Measurements from ENCODE around the gene OR51B2. TPM values are rescaled to one million over a fixed set of nuclear protein-coding genes. Genes with fewer than 3 reads are reported as not detected.

OR51B2 gene
- total RNA-seq, 1 donor from 2014 or later = 0.56 TPM

DNA sequence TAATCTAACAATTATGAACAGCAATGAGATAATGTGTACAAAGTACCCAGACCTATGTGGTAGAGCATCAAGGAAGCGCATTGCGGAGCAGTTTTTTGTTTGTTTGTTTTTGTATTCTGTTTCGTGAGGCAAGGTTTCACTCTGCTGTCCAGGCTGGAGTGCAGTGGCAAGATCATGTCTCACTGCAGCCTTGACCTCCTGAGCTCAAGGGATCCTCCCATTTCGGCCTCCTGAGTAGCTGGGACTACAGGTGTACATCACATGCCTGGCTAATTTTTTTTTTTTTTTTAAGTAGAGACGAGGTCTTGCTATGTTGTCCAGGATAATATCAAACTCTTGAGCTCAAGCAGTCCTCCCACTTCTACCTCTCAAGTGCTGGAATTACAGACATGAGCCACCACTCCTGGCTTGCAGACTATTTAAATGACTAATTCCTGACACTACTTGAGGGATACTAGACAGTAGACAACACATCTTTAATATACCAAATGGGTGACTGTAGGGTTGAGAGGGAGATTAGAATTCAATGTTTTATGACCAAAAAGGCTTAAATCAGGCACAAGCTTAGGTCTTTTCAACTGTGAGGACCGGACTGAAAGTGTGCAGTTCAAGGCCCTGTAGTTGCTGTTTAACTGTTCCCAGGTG, 35.1 kb downstream of the OR51B2 start:
- Mint-ChIP-seq H3K4me1 (no peaks in the 10 kb centered on the region), H3K9me3 (peaks cover 4% of the 10 kb centered on the region), H3K27me3 (ENCODE audit: low read depth) (no peaks in the 10 kb centered on the region), H3K36me3 (no peaks in the 10 kb centered on the region), H3K27ac (no peak overlapping the region), H3K4me3 (no peak overlapping the region)
- no peak for DNase-seq (ENCODE audit: low spot score in 2 of 2, unreplicated experiment in 2 of 2)
- TF ChIP-seq, protein P1, sequence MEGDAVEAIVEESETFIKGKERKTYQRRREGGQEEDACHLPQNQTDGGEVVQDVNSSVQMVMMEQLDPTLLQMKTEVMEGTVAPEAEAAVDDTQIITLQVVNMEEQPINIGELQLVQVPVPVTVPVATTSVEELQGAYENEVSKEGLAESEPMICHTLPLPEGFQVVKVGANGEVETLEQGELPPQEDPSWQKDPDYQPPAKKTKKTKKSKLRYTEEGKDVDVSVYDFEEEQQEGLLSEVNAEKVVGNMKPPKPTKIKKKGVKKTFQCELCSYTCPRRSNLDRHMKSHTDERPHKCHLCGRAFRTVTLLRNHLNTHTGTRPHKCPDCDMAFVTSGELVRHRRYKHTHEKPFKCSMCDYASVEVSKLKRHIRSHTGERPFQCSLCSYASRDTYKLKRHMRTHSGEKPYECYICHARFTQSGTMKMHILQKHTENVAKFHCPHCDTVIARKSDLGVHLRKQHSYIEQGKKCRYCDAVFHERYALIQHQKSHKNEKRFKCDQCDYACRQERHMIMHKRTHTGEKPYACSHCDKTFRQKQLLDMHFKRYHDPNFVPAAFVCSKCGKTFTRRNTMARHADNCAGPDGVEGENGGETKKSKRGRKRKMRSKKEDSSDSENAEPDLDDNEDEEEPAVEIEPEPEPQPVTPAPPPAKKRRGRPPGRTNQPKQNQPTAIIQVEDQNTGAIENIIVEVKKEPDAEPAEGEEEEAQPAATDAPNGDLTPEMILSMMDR (IDR thresholded peaks at IDR 0.05; ENCODE audit: unreplicated experiment) = no peak

DNA sequence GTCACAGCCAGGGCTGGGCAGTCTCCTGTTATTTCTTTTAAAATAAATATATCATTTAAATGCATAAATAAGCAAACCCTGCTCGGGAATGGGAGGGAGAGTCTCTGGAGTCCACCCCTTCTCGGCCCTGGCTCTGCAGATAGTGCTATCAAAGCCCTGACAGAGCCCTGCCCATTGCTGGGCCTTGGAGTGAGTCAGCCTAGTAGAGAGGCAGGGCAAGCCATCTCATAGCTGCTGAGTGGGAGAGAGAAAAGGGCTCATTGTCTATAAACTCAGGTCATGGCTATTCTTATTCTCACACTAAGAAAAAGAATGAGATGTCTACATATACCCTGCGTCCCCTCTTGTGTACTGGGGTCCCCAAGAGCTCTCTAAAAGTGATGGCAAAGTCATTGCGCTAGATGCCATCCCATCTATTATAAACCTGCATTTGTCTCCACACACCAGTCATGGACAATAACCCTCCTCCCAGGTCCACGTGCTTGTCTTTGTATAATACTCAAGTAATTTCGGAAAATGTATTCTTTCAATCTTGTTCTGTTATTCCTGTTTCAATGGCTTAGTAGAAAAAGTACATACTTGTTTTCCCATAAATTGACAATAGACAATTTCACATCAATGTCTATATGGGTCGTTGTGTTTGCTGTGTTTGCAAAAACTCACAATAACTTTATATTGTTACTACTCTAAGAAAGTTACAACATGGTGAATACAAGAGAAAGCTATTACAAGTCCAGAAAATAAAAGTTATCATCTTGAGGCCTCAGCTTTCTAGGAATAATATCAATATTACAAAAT, 35.8 kb downstream of the OR51B2 start:
- Mint-ChIP-seq H3K27ac (no peak overlapping the region), H3K27me3 (ENCODE audit: low read depth) (no peaks in the 10 kb centered on the region), H3K4me3 (no peak overlapping the region), H3K4me1 (no peaks in the 10 kb centered on the region), H3K9me3 (peaks cover 3% of the 10 kb centered on the region), H3K36me3 (no peaks in the 10 kb centered on the region)
- TF ChIP-seq, protein P1 (IDR thresholded peaks at IDR 0.05; ENCODE audit: unreplicated experiment) = no peak
- no peak for DNase-seq (ENCODE audit: low spot score in 2 of 2, unreplicated experiment in 2 of 2)

- H3K27ac Mint-ChIP-seq = no peak overlapping the region
- no peak overlapping the region for H3K4me3 Mint-ChIP-seq
- H3K27me3 Mint-ChIP-seq (ENCODE audit: low read depth) = no peaks in the 10 kb centered on the region
- TF ChIP-seq, protein P1 (IDR thresholded peaks at IDR 0.05; ENCODE audit: unreplicated experiment) = no peak
- no peaks in the 10 kb centered on the region for H3K9me3 Mint-ChIP-seq
- no peak for DNase-seq (ENCODE audit: low spot score in 2 of 2, unreplicated experiment in 2 of 2)
- H3K4me1 Mint-ChIP-seq = no peaks in the 10 kb centered on the region
- no peaks in the 10 kb centered on the region for H3K36me3 Mint-ChIP-seq
These were observed 37.2 kb downstream of the OR51B2 start for GRCh38 chr11:5286901-5287300.

- H3K27me3 Mint-ChIP-seq (ENCODE audit: low read depth) = no peaks in the 10 kb centered on the region
- no peaks in the 10 kb centered on the region for H3K4me1 Mint-ChIP-seq
- H3K27ac Mint-ChIP-seq = no peak overlapping the region
- no peaks in the 10 kb centered on the region for H3K9me3 Mint-ChIP-seq
- no peaks in the 10 kb centered on the region for H3K36me3 Mint-ChIP-seq
- TF ChIP-seq, protein P1 (IDR thresholded peaks at IDR 0.05; ENCODE audit: unreplicated experiment) = no peak
- no peak for DNase-seq (ENCODE audit: low spot score in 2 of 2, unreplicated experiment in 2 of 2)
- no peak overlapping the region for H3K4me3 Mint-ChIP-seq
These were observed 37.7 kb downstream of the OR51B2 start for GRCh38 chr11:5286351-5286750.

DNA sequence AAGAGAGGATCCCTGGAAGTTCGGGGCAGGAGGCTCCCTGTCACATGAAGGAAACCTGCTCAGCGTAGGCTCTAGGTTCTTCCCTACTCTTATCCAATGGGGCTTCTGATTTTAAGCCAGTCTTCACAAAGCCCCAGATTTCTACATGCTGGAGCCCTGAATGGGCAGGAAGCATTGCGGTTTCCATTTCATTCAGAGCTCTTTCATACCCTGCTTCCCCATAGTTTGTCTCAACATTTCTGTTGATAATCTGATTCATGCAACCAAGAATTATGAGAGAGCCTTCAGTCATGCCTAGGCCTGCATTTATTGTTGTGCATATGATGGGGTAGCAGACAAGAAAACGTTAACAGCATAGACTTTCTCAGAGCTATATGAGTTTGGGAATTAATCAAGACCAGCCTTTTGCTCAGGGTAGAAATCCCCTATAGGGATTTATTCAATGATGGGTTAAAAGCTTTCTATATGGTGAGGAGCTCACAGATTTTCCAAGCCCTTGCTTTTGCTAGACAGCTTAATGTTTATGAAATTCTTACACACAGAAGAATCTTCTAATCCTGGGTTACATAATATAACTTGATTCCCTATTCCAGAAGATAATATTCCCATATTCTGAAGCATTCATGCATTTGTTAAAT, 38.3 kb downstream of the OR51B2 start:
- no peaks in the 10 kb centered on the region for H3K9me3 Mint-ChIP-seq
- TF ChIP-seq, protein P1 (IDR thresholded peaks at IDR 0.05; ENCODE audit: unreplicated experiment) = no peak
- no peak for DNase-seq (ENCODE audit: low spot score in 2 of 2, unreplicated experiment in 2 of 2)
- no peaks in the 10 kb centered on the region for H3K27me3 Mint-ChIP-seq (ENCODE audit: low read depth)
- no peaks in the 10 kb centered on the region for H3K4me1 Mint-ChIP-seq
- H3K27ac Mint-ChIP-seq = no peak overlapping the region
- H3K36me3 Mint-ChIP-seq = no peaks in the 10 kb centered on the region
- no peak overlapping the region for H3K4me3 Mint-ChIP-seq
